Upper lobe of right lung (tissue), 1 donor: ENCODE data around the gene SLC32A1. TPM values are rescaled to one million over a fixed set of nuclear protein-coding genes. Genes with fewer than 3 reads are reported as not detected.

ENCODE experiments used
- ATAC-seq: fragments of 200-7000 bp; cut with Tn5 transposase; one replicate; pipeline ENCODE4 v1.9.1; 2020; ENCODE audit warnings: mild to moderate bottlenecking, moderate library complexity
- DNase-seq: peaks from one replicate; pipeline ENCODE4 v3.0.0-alpha.2; 2020
- H3K27ac ChIP-seq: fragments of 200-600 bp; one replicate; pipeline ENCODE4 v1.8.0; 2022
- H3K27me3 ChIP-seq: fragments of 200-600 bp; one replicate; pipeline ENCODE4 v1.8.0; 2022; ENCODE audit warnings: mild to moderate bottlenecking
- H3K36me3 ChIP-seq: fragments of 200-600 bp; one replicate; pipeline ENCODE4 v1.8.0; 2022
- H3K4me1 ChIP-seq: fragments of 200-600 bp; one replicate; pipeline ENCODE4 v1.8.0; 2022
- H3K4me3 ChIP-seq: fragments of 200-600 bp; one replicate; pipeline ENCODE4 v1.8.0; 2022; ENCODE audit warnings: mild to moderate bottlenecking
- H3K9me3 ChIP-seq: fragments of 200-600 bp; one replicate; pipeline ENCODE4 v1.8.0; 2022
- CTCF ChIP-seq: fragments of 200-600 bp; IDR thresholded peaks from one replicate; pipeline ENCODE4 v1.8.0; 2022; ENCODE audit warnings: antibody characterized with exemption
- intact Hi-C: fragments of 100-400 bp; cut with DNase I; formaldehyde crosslinking; loops from one replicate; pipeline ENCODE4 v1.11.0; 2022
- total RNA-seq: library from RNA; stranded (reverse); fragmentation: NEBNext Ultra II Directional; extraction: Animal tissue kit (Norgen Biotek cat#: 25700); gene quantifications from one replicate; pipeline ENCODE4 v1.2.1, GENCODE V29; 2021
- donor health status: DM: no; HTN: yes; CAD: no; lungs with severe emphysema.

SLC32A1 gene
- total RNA-seq, 1 donor from 2014 or later: not detected

GRCh38 chr20:38685853-38686473, 38.3 kb upstream of the SLC32A1 start:
- Histone ChIP-seq H3K9me3 (no peaks in the 10 kb centered on the region), H3K27me3 (peaks cover 36% of the 10 kb centered on the region), H3K27ac (no peak overlapping the region), H3K36me3 (no peaks in the 10 kb centered on the region), H3K4me1 (no peaks in the 10 kb centered on the region), H3K4me3 (no peak overlapping the region)
- DNase-seq: peak; percentile 77
- no peak for TF ChIP-seq CTCF
- peak; percentile 51 for ATAC-seq
- intact Hi-C loops: no loop called here

GRCh38 chr20:38692436-38693411, 31.6 kb upstream of the SLC32A1 start:
- Histone ChIP-seq H3K27ac (no peak overlapping the region), H3K4me1 (no peaks in the 10 kb centered on the region), H3K4me3 (no peak overlapping the region), H3K36me3 (no peaks in the 10 kb centered on the region), H3K9me3 (no peaks in the 10 kb centered on the region), H3K27me3 (peaks cover 24% of the 10 kb centered on the region)
- no peak for TF ChIP-seq CTCF
- ATAC-seq (peak; percentile 39), DNase-seq (no peak)
- intact Hi-C loops: no loop called here

GRCh38 chr20:38697306-38697705, 27.0 kb upstream of the SLC32A1 start:
- TF ChIP-seq CTCF: no peak
- H3K36me3 ChIP-seq: no peaks in the 10 kb centered on the region
- DNase-seq (no peak), ATAC-seq (no peak)
- peaks cover 26% of the 10 kb centered on the region for H3K27me3 ChIP-seq
- intact Hi-C loops: no loop called here
- no peaks in the 10 kb centered on the region for H3K9me3 ChIP-seq
- no peak overlapping the region for H3K4me3 ChIP-seq
- H3K4me1 ChIP-seq: no peaks in the 10 kb centered on the region
- H3K27ac ChIP-seq: no peak overlapping the region

- no peak for TF ChIP-seq CTCF
- H3K4me3 ChIP-seq: no peak overlapping the region
- no peak overlapping the region for H3K27ac ChIP-seq
- peaks cover 37% of the 10 kb centered on the region for H3K27me3 ChIP-seq
- H3K36me3 ChIP-seq: no peaks in the 10 kb centered on the region
- intact Hi-C loops: no loop called here
- no peaks in the 10 kb centered on the region for H3K4me1 ChIP-seq
- no peak for DNase-seq
- no peak for ATAC-seq
- no peaks in the 10 kb centered on the region for H3K9me3 ChIP-seq
These were observed 25.7 kb upstream of the SLC32A1 start for GRCh38 chr20:38698541-38698940.

- no peak for ATAC-seq
- Histone ChIP-seq H3K4me1 (no peaks in the 10 kb centered on the region), H3K27ac (no peak overlapping the region), H3K36me3 (no peaks in the 10 kb centered on the region), H3K9me3 (no peaks in the 10 kb centered on the region), H3K4me3 (no peak overlapping the region), H3K27me3 (peaks cover 37% of the 10 kb centered on the region)
- intact Hi-C loops: no loop called here
- no peak for DNase-seq
- no peak for TF ChIP-seq CTCF
These were observed 24.1 kb upstream of the SLC32A1 start for GRCh38 chr20:38700141-38700540.
